HepG2 (cell line): ENCODE data around the gene TMEM200A. TPM values are rescaled to one million over a fixed set of nuclear protein-coding genes. Genes with fewer than 3 reads are reported as not detected.

Experiments
- ATAC-seq: fragments of 200-7000 bp; cut with Tn5 transposase; 3 replicates; pipeline ENCODE4 v1.9.1; 2020; ENCODE audit warnings: mild to moderate bottlenecking, moderate library complexity
- BruUV-seq: library from RNA; stranded (reverse); fragments of 400-500 nt; replicated peaks from 2 replicates; lab custom pipeline; 2021; lab: Mats Ljungman, UMichigan
- CTCF ChIA-PET: fragments of 300-600 bp; formaldehyde crosslinking; extraction: SDS; loops from one replicate; lab custom pipeline; 2021; ENCODE audit warnings: low total read pairs, inconsistent platforms, low intra/inter-chr PET ratio; lab: Yijun Ruan, JAX
- POLR2A ChIA-PET: fragments of 350-600 bp; sonication (Branson Sonifier 250); formaldehyde crosslinking; loops from one replicate; lab custom pipeline; 2020; ENCODE audit warnings: antibody characterized with exemption, inconsistent platforms; lab: Yijun Ruan, JAX
- DNase-seq: peaks from one replicate; pipeline ENCODE4 v3.0.0-alpha.2; 2015; ENCODE audit warnings: low spot score
- FAIRE-seq: peaks from 3 replicates; lab custom pipeline; 2011; peaks lifted over from hg19 to GRCh38; lab: Jason Lieb, UNC
- H2AFZ ChIP-seq: one replicate; pipeline ENCODE4 v1.6.1; 2011; ENCODE audit warnings: low read length, inconsistent platforms
- H3K27ac ChIP-seq: fragments of 300-600 bp; 3 replicates; pipeline ENCODE4 v1.8.0; 2011; ENCODE audit warnings: mixed run types, mild to moderate bottlenecking, mixed read lengths, low read length, inconsistent platforms; ENCODE audit not compliant: insufficient read depth; ENCODE audit errors: extremely low read length
- H3K27me3 ChIP-seq, 2 experiments: fragments of 200-600 bp in 1 of 2; 2 replicates in 1 of 2; 3 replicates in 1 of 2; pipeline versions ENCODE4 v1.6.0 to v1.8.0; 2011; ENCODE audit warnings: low read length in 2 of 2, mild to moderate bottlenecking in 2 of 2, moderate library complexity in 2 of 2, inconsistent platforms in 1 of 2; ENCODE audit not compliant: insufficient read depth in 2 of 2, control insufficient read depth in 1 of 2
- H3K36me3 ChIP-seq, 2 experiments: fragments of 200-600 bp in 1 of 2; replicated peaks in 1 of 2; 2 replicates in 1 of 2; 3 replicates in 1 of 2; pipeline versions ENCODE4 v1.5.1 to v1.8.0; 2011; ENCODE audit warnings: low read length in 2 of 2, inconsistent platforms in 1 of 2; ENCODE audit not compliant: insufficient read depth in 2 of 2, control insufficient read depth in 1 of 2
- H3K4me1 ChIP-seq: 2 replicates; pipeline ENCODE4 v1.5.1; 2012; ENCODE audit warnings: low read length, inconsistent platforms; ENCODE audit not compliant: insufficient read depth
- H3K4me2 ChIP-seq: 2 replicates; pipeline ENCODE4 v1.6.0; 2011; ENCODE audit warnings: low read depth, low read length, inconsistent platforms
- H3K4me3 ChIP-seq, 3 experiments: fragments of 200-600 bp in 1 of 3; sonication (generic), shearing (Covaris generic) in 1 of 3; replicated peaks in 1 of 3; 2 replicates each; pipeline ENCODE4 v1.5.1; 2011 to 2016; ENCODE audit warnings: low read length in 3 of 3, inconsistent platforms in 2 of 3, low read depth in 2 of 3, mild to moderate bottlenecking in 2 of 3, control low read depth in 1 of 3, mixed read lengths in 1 of 3; ENCODE audit not compliant: insufficient read depth in 1 of 3
- H3K79me2 ChIP-seq: one replicate; pipeline ENCODE4 v1.6.1; 2011; ENCODE audit warnings: low read length, inconsistent platforms; ENCODE audit not compliant: insufficient read depth
- H3K9ac ChIP-seq: 2 replicates; pipeline ENCODE4 v1.6.0; 2011; ENCODE audit warnings: mild to moderate bottlenecking, low read depth, low read length, inconsistent platforms; ENCODE audit not compliant: insufficient read depth
- H3K9me3 ChIP-seq: 2 replicates; pipeline ENCODE4 v1.5.1; 2012; ENCODE audit warnings: mild to moderate bottlenecking, low read length
- H4K20me1 ChIP-seq: 2 replicates; pipeline ENCODE4 v1.6.0; 2011; ENCODE audit warnings: inconsistent platforms, mild to moderate bottlenecking, low read length, moderate library complexity; ENCODE audit not compliant: insufficient read depth
- HNRNPK ChIP-seq: fragments of 200-400 bp; formaldehyde crosslinking; IDR thresholded peaks from 2 replicates; pipeline ENCODE4 v1.6.1; 2018; ENCODE audit warnings: low read length, low read depth, moderate library complexity, mild to moderate bottlenecking; ENCODE audit not compliant: poor library complexity, severe bottlenecking
- KDM5B ChIP-seq: sonication (generic); formaldehyde crosslinking; IDR thresholded peaks from 2 replicates; pipeline ENCODE4 v1.4.0; 2020; ENCODE audit warnings: missing genetic modification reagents, mild to moderate bottlenecking, borderline replicate concordance
- PLRG1 ChIP-seq: fragments of 450-650 bp; conservative IDR thresholded peaks from 2 replicates; pipeline ENCODE4 v1.6.1; 2016
- RARA ChIP-seq: IDR thresholded peaks from 2 replicates; pipeline ENCODE4 v1.6.1; 2016; ENCODE audit warnings: missing genetic modification reagents, missing compliant biosample characterization
- RBAK ChIP-seq: sonication (generic); formaldehyde crosslinking; IDR thresholded peaks from 2 replicates; pipeline ENCODE4 v1.5.1; 2020; ENCODE audit warnings: mild to moderate bottlenecking, missing genetic modification reagents
- TFE3 ChIP-seq: IDR thresholded peaks from 2 replicates; pipeline ENCODE4 v1.6.1; 2016
- ZNF121 ChIP-seq: sonication (generic); formaldehyde crosslinking; IDR thresholded peaks from 2 replicates; pipeline ENCODE4 v1.5.0; 2020; ENCODE audit warnings: mild to moderate bottlenecking, missing genetic modification reagents
- ZNF407 ChIP-seq: sonication (generic); formaldehyde crosslinking; IDR thresholded peaks from one replicate; pipeline ENCODE4 v1.5.1; 2020; ENCODE audit warnings: mild to moderate bottlenecking, missing genetic modification reagents; ENCODE audit errors: not compliant biosample characterization
- ZNF580 ChIP-seq: IDR thresholded peaks from 2 replicates; pipeline ENCODE4 v1.6.1; 2016; ENCODE audit warnings: low read depth, borderline replicate concordance
- ZSCAN22 ChIP-seq: sonication (generic); formaldehyde crosslinking; IDR thresholded peaks from 2 replicates; pipeline ENCODE4 v1.4.0; 2020; ENCODE audit warnings: mild to moderate bottlenecking, missing genetic modification reagents
- WGBS: methylation state at CpG from one replicate; pipeline ENCODE4 v1.1.6; 2017; ENCODE audit warnings: low lambda C conversion rate; 5-methylcytosine and 5-hydroxymethylcytosine counted together
- in situ Hi-C: cut with HindIII; loops from 2 replicates; pipeline ENCODE4 v1.10.0; 2017; ENCODE audit warnings: low pct_unique_long_range_greater_than_20kb; ENCODE audit not compliant: extremely low pct_ligation_motif_present
- intact Hi-C: fragments of 100-400 bp; cut with micrococcal nuclease; formaldehyde crosslinking; loops from one replicate; pipeline ENCODE4 v1.10.0; 2022; ENCODE audit not compliant: unreplicated experiment
- polyA plus RNA-seq, 8 experiments: library from polyadenylated mRNA; depleted of rRNA in 3 of 8; stranded (reverse) in 7 of 8; unstranded in 1 of 8; fragments of >200 nt; fragmentation: Illumina TruSeq in 4 of 8; extraction: Trizol in 4 of 8; gene quantifications; 2 replicates each; pipeline versions ENCODE4 v1.2.1 to v1.2.3, GENCODE V29; 2011 to 2016; ENCODE audit warnings: low read depth in 4 of 8, missing spikeins in 1 of 8, mixed read lengths in 1 of 8; ENCODE audit not compliant: insufficient read depth in 1 of 8
- total RNA-seq, 5 experiments: library from RNA; depleted of rRNA; stranded (reverse); fragments of >200 nt; fragmentation: Illumina TruSeq; extraction: Trizol; gene quantifications; 2 replicates each; pipeline ENCODE4 v1.2.3, GENCODE V29; 2016; ENCODE audit warnings: low read depth in 1 of 5

TMEM200A gene
- total and polyA plus RNA-seq, 2 of the 13 experiments (the other 11 are each of a cell fraction or from before 2014, with no cell fraction given) = 0.34 TPM; not detected in 1

GRCh38 chr6:130470766-130471165 is 104.9 kb downstream of the TMEM200A start:
- Histone ChIP-seq H3K79me2 (no peaks in the 10 kb centered on the region), H2AFZ (no peak overlapping the region), H3K27ac (no peak overlapping the region), H3K9me3 (no peaks in the 10 kb centered on the region), H3K36me3 (no peaks in the 10 kb centered on the region), H3K4me1 (no peaks in the 10 kb centered on the region), H3K4me3 (no peak overlapping the region), H3K9ac (no peak overlapping the region), H4K20me1 (no peaks in the 10 kb centered on the region), H3K4me2 (no peak overlapping the region), H3K27me3 (no peaks in the 10 kb centered on the region)
- TF ChIP-seq PLRG1 (no peak), HNRNPK (no peak), RBAK (no peak), ZSCAN22 (CRISPR knock-in tag) (no peak), ZNF121 (CRISPR knock-in tag) (no peak), RARA (CRISPR knock-in tag) (no peak), ZNF580 (no peak)
- DNase-seq = no peak
- no peak for ATAC-seq
- 18% methylated on average over 7 of the region's 7 CpGs for WGBS
- POLR2A ChIA-PET = no interaction called here
- no TSS peak for BruUV-seq
- FAIRE-seq = no peak
- CTCF ChIA-PET = no interaction called here
- intact Hi-C loops = no loop called here
- in situ Hi-C loops = no loop called here

- FAIRE-seq (no peak), ATAC-seq (no peak), DNase-seq (no peak)
- no TSS peak for BruUV-seq
- Histone ChIP-seq H3K4me3 (no peak overlapping the region), H3K9ac (no peak overlapping the region), H3K79me2 (no peaks in the 10 kb centered on the region), H3K36me3 (no peaks in the 10 kb centered on the region), H2AFZ (no peak overlapping the region), H3K4me2 (no peak overlapping the region), H4K20me1 (no peaks in the 10 kb centered on the region), H3K27me3 (no peaks in the 10 kb centered on the region), H3K27ac (no peak overlapping the region), H3K9me3 (no peaks in the 10 kb centered on the region), H3K4me1 (no peaks in the 10 kb centered on the region)
- ChIA-PET POLR2A (no interaction called here), CTCF (no interaction called here)
- intact Hi-C loops (no loop called here), in situ Hi-C loops (no loop called here)
- WGBS = 29% methylated on average over 4 of the region's 5 CpGs
- TF ChIP-seq TFE3 (no peak), ZNF407 (CRISPR knock-in tag) (no peak), KDM5B (no peak)
Observed at GRCh38 chr6:130473886-130474285, 108.1 kb downstream of the TMEM200A start.
